Dermis microvascular lymphatic vessel endothelial cell (primary cell): ENCODE data around the gene TMEM109. TPM values are rescaled to one million over a fixed set of nuclear protein-coding genes. Genes with fewer than 3 reads are reported as not detected.

ENCODE experiments used
- DNase-seq, 2 donors: peaks; one replicate each; pipeline versions ENCODE4 v3.0.0 to v3.0.0-alpha.2; 2010; ENCODE audit warnings: low read depth in 2 of 2
- total RNA-seq: library from RNA; depleted of rRNA; stranded (reverse); fragments of >200 nt; gene quantifications from 2 replicates; pipeline ENCODE4 v1.2.1, GENCODE V29; 2014

TMEM109 gene
- total RNA-seq, 1 donor from 2014 or later, result 78.9 TPM

- DNase-seq, result no peak
These were observed 52.9 kb downstream of the TMEM109 start for GRCh38 chr11:60966890-60967289.

- no peak for DNase-seq
These were observed 54.3 kb downstream of the TMEM109 start for GRCh38 chr11:60968223-60968622.

GRCh38 chr11:60970369-60970774, 56.4 kb downstream of the TMEM109 start:
- peak; percentile 7 to 42 for DNase-seq

- DNase-seq, result no peak
These were observed 56.9 kb downstream of the TMEM109 start for GRCh38 chr11:60970890-60971289.

- DNase-seq, result no peak
These were observed 57.6 kb downstream of the TMEM109 start, which contains the start of gene CD6 for GRCh38 chr11:60971520-60971919. Gene CD6 (plus strand): TSS chr11:60971680. CDS start chr11:60971866, 186 bp downstream.

GRCh38 chr11:60972182-60973030, 58.4 kb downstream of the TMEM109 start:
- DNase-seq, result no peak

Other genes with a start within 250 kb of the TMEM109 start
- not detected in 2 replicates for gene MS4A8, start 214.5 kb upstream of the TMEM109 start, total RNA-seq
- not detected in 2 replicates for gene MS4A18, start 189.4 kb upstream of the TMEM109 start, total RNA-seq
- under 0.01 TPM in 1 of 2 replicates, not detected in the other for gene MS4A15, start 157.3 kb upstream of the TMEM109 start, total RNA-seq
- gene MS4A10, start 128.8 kb upstream of the TMEM109 start, total RNA-seq, result not detected in 2 replicates
- 11.2 and 18.2 TPM in 2 replicates for gene CCDC86, start 72.0 kb upstream of the TMEM109 start, total RNA-seq
- under 0.01 TPM in 1 of 2 replicates, not detected in the other for gene PTGDR2, start 58.2 kb upstream of the TMEM109 start, total RNA-seq
- gene ZP1, start 46.6 kb upstream of the TMEM109 start, total RNA-seq, result 0.13 TPM in 1 of 2 replicates, not detected in the other
- 51.6 and 66.2 TPM in 2 replicates for gene PRPF19, start 7.6 kb upstream of the TMEM109 start, total RNA-seq
- 39.9 and 101 TPM in 2 replicates for gene TMEM132A, start 10.3 kb downstream of the TMEM109 start, total RNA-seq
- gene SLC15A3, start 38.0 kb downstream of the TMEM109 start, total RNA-seq, result 5.3 and 6.3 TPM in 2 replicates
- gene CD6, start 57.5 kb downstream of the TMEM109 start, total RNA-seq, result 0.13 TPM in 1 of 2 replicates, not detected in the other
- gene CD5, start 188.3 kb downstream of the TMEM109 start, total RNA-seq, result not detected in 2 replicates
- 5.1 and 7.5 TPM in 2 replicates for gene VPS37C, start 247.3 kb downstream of the TMEM109 start, total RNA-seq